ENCODE data around the gene MINDY4. TPM values are rescaled to one million over a fixed set of nuclear protein-coding genes. Genes with fewer than 3 reads are reported as not detected.

Gene MINDY4
- total and polyA plus RNA-seq, 9 donors, result 6.9 to 30.3 (median 18.2) TPM

DNA sequence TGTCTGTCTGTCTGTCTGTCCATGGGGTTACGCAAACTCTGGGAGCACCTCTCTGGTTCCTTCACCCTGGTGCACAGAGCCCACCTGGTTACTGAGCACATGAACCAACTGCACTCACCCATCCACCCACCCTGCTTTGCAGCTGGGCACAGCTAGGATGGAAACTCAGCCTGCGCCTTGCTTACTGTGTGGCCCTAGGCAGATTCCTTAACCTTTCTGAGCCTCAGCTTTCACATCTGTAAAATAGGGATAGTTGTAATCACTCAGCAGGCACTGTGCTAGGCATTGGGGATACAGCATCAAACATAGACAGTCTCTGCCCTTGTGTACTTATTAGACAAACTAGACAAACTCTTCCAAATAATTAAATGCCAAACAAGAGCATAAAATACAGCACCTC lies 41.1 kb upstream of the MINDY4 start:
- no peaks in the 10 kb centered on the region for H3K27me3 ChIP-seq
- H3K36me3 ChIP-seq, result no peaks in the 10 kb centered on the region
- no peak overlapping the region for H3K27ac ChIP-seq
- intact Hi-C loops (cut with DNase I), result no loop called here
- H3K9me3 ChIP-seq, result no peaks in the 10 kb centered on the region
- WGBS, 3 donors, result 92 to 94% (median 93%) methylated on average over 2 of the region's 2 CpGs
- H3K4me1 ChIP-seq (ENCODE audit: insufficient read depth), result no peaks in the 10 kb centered on the region
- no peak overlapping the region for H3K4me3 ChIP-seq
- TF ChIP-seq POLR2A (IDR thresholded peaks at IDR 0.05) (no peak), EP300 (IDR thresholded peaks at IDR 0.05) (no peak)
- TF ChIP-seq, protein P1, sequence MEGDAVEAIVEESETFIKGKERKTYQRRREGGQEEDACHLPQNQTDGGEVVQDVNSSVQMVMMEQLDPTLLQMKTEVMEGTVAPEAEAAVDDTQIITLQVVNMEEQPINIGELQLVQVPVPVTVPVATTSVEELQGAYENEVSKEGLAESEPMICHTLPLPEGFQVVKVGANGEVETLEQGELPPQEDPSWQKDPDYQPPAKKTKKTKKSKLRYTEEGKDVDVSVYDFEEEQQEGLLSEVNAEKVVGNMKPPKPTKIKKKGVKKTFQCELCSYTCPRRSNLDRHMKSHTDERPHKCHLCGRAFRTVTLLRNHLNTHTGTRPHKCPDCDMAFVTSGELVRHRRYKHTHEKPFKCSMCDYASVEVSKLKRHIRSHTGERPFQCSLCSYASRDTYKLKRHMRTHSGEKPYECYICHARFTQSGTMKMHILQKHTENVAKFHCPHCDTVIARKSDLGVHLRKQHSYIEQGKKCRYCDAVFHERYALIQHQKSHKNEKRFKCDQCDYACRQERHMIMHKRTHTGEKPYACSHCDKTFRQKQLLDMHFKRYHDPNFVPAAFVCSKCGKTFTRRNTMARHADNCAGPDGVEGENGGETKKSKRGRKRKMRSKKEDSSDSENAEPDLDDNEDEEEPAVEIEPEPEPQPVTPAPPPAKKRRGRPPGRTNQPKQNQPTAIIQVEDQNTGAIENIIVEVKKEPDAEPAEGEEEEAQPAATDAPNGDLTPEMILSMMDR (IDR thresholded peaks at IDR 0.05), result no peak
- no peak for DNase-seq

DNA sequence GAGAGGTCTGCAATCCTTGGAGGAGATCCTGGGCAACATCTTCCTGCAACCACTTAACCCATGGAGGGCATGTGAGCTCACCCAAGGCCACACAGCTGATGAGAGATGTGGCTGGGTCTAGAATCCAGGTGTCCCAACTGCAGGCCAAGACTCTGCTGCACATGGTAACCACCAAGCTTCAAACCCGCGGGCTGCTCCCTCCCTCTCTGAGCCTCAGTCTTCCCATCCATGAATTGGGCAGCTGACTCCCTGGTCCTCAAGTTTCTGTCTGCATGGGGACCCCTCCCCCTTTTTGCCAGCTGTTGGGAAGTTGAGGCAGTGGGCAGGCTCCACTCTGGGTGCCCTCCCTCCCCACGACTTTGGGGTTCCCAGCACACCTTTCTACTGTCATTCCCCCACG lies 40.2 kb upstream of the MINDY4 start:
- intact Hi-C loops (cut with DNase I), result no loop called here
- Histone ChIP-seq H3K4me1 (ENCODE audit: insufficient read depth) (no peaks in the 10 kb centered on the region), H3K9me3 (no peaks in the 10 kb centered on the region), H3K36me3 (no peaks in the 10 kb centered on the region), H3K27ac (no peak overlapping the region), H3K4me3 (no peak overlapping the region), H3K27me3 (no peaks in the 10 kb centered on the region)
- TF ChIP-seq, protein P1 (IDR thresholded peaks at IDR 0.05), result no peak
- TF ChIP-seq POLR2A (IDR thresholded peaks at IDR 0.05) (no peak), EP300 (IDR thresholded peaks at IDR 0.05) (no peak)
- no peak for DNase-seq
- 74 to 87% (median 76%) methylated on average over 4 of the region's 4 CpGs for WGBS, 3 donors

DNA sequence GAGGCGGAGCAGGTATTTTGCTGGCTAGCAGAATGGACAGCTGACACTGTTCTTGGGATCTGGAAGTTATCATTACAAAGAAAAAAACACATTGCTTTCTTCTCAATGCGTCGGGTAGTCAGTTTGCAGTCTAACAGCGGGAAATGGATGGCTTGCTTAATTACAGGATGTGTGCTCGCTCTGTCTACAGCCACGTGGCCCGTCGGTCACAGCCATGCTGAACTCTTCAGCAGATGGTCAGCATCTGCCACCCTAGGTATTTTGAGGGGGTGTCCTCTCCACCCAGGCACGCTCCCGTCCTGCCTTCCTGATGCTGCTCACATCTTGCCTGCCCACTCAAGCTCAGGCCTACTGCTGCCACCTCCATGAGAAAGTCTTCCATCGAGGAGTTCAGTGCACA lies 39.6 kb upstream of the MINDY4 start:
- 43 to 62% (median 55%) methylated on average over 11 of the region's 11 CpGs for WGBS, 3 donors
- Histone ChIP-seq H3K36me3 (no peaks in the 10 kb centered on the region), H3K27ac (no peak overlapping the region), H3K9me3 (no peaks in the 10 kb centered on the region), H3K27me3 (no peaks in the 10 kb centered on the region), H3K4me1 (ENCODE audit: insufficient read depth) (no peaks in the 10 kb centered on the region), H3K4me3 (no peak overlapping the region)
- DNase-seq, result no peak
- TF ChIP-seq POLR2A (IDR thresholded peaks at IDR 0.05) (no peak), EP300 (IDR thresholded peaks at IDR 0.05) (no peak)
- TF ChIP-seq, protein P1 (IDR thresholded peaks at IDR 0.05), result no peak
- intact Hi-C loops (cut with DNase I), result no loop called here

DNA sequence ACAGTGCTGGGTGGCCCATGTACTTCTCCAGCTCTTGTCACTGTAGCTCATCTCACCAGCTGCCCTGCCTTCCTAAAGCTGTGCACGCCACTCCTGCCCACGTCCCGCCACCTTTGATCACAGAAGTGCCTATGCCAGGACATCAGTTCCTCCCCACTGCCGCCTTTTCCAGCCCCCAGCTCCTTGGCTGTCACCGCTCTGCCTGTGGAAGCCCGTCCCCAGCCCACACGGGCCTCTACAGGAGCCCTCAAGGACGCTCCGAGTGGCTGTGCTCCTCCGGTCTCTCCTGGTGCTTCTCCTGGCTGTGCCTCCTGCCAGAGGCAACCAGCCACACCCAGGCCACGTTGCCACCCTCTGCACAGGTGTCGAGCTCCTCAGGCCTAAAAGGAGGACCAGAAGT lies 38.6 kb upstream of the MINDY4 start:
- Histone ChIP-seq H3K9me3 (no peaks in the 10 kb centered on the region), H3K4me3 (no peak overlapping the region), H3K4me1 (ENCODE audit: insufficient read depth) (no peaks in the 10 kb centered on the region), H3K27ac (no peak overlapping the region), H3K36me3 (no peaks in the 10 kb centered on the region), H3K27me3 (no peaks in the 10 kb centered on the region)
- no peak for DNase-seq
- intact Hi-C loops (cut with DNase I), result no loop called here
- no peak for TF ChIP-seq EP300 (IDR thresholded peaks at IDR 0.05)
- TF ChIP-seq POLR2A (IDR thresholded peaks at IDR 0.05), result no peak
- TF ChIP-seq, protein P1 (IDR thresholded peaks at IDR 0.05), result no peak
- WGBS, 3 donors, result 83 to 88% (median 85%) methylated on average over 12 of the region's 12 CpGs

DNA sequence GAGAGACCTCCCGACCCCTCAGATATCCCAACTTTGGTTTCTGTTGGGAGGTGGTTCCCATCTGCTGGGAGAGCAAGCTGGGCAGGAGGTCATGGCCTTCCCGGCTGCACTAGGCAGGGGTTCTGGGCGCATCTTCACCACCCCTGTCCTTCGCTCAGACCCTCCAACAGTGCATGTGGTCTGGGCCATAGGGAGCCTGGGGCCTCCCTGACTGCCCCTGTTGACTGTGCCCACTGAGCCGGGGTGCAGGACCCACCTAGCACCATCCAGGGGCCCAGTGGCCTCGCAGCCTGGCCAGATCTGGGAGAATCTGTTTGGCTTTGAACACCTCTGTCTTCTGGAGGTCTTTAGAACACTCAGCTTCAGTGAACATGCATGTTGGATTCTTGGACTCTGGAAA lies 38.0 kb upstream of the MINDY4 start:
- intact Hi-C loops (cut with DNase I), result no loop called here
- DNase-seq, result no peak
- no peaks in the 10 kb centered on the region for H3K36me3 ChIP-seq
- WGBS, 3 donors, result 88 to 97% (median 90%) methylated on average over 6 of the region's 6 CpGs
- H3K9me3 ChIP-seq, result no peaks in the 10 kb centered on the region
- TF ChIP-seq POLR2A (IDR thresholded peaks at IDR 0.05), result no peak
- no peak overlapping the region for H3K27ac ChIP-seq
- H3K4me3 ChIP-seq, result no peak overlapping the region
- H3K27me3 ChIP-seq, result no peaks in the 10 kb centered on the region
- H3K4me1 ChIP-seq (ENCODE audit: insufficient read depth), result no peaks in the 10 kb centered on the region
